HG03159 (cell line): ENCODE data around the gene HSBP1L1.

Source experiments
- ATAC-seq: cut with Tn5 transposase; IDR thresholded peaks from one replicate; pipeline ENCODE4 v1.9.1; 2021; ENCODE audit warnings: mild to moderate bottlenecking, moderate library complexity; ENCODE audit not compliant: unreplicated experiment

The HSBP1L1 gene

GRCh38 chr18:79964330-79965118 is at the start of gene HSBP1L1:
HSBP1L1 (plus strand) TSS chr18:79964643; CDS start chr18:79964736, 93 bp downstream.
- ATAC-seq, result peak; percentile 60

- no peak for ATAC-seq
These were observed 49.0 kb upstream of the HSBP1L1 start for GRCh38 chr18:79915161-79916127.

- no peak for ATAC-seq
These were observed 48.3 kb upstream of the HSBP1L1 start for GRCh38 chr18:79916128-79916494.

- no peak for ATAC-seq
These were observed 47.8 kb upstream of the HSBP1L1 start for GRCh38 chr18:79916546-79917168.

GRCh38 chr18:79917169-79917852 is 47.1 kb upstream of the HSBP1L1 start:
- ATAC-seq, result no peak

GRCh38 chr18:79917853-79918614 is 46.4 kb upstream of the HSBP1L1 start:
- ATAC-seq, result no peak

GRCh38 chr18:79918615-79919011 is 45.8 kb upstream of the HSBP1L1 start:
- ATAC-seq, result no peak

- ATAC-seq, result no peak
These were observed 45.4 kb upstream of the HSBP1L1 start for GRCh38 chr18:79919089-79919488.

- ATAC-seq, result no peak
These were observed 42.2 kb upstream of the HSBP1L1 start for GRCh38 chr18:79921984-79922965.

- ATAC-seq, result no peak
These were observed 41.5 kb upstream of the HSBP1L1 start for GRCh38 chr18:79922971-79923411.

GRCh38 chr18:79923896-79924585 is 40.4 kb upstream of the HSBP1L1 start:
- ATAC-seq, result no peak

GRCh38 chr18:79924814-79925731 is 39.4 kb upstream of the HSBP1L1 start:
- ATAC-seq, result no peak

GRCh38 chr18:79926306-79926705 is 38.1 kb upstream of the HSBP1L1 start:
- ATAC-seq, result no peak

- ATAC-seq, result no peak
These were observed 37.5 kb upstream of the HSBP1L1 start for GRCh38 chr18:79926715-79927606.

GRCh38 chr18:79927607-79928562 is 36.6 kb upstream of the HSBP1L1 start:
- no peak for ATAC-seq
